SHP77 treated with DMSO at 0.1 percent for 48 hours (cell line): Measurements from ENCODE around the gene MAN2A1.

Source experiments
- DNase-seq: peaks from one replicate; lab custom pipeline; 2025; lab: John Stamatoyannopoulos, UW

MAN2A1 gene

GRCh38 chr5:109908366-109908765 lies 218.6 kb downstream of the MAN2A1 start:
- no peak for DNase-seq

DNA sequence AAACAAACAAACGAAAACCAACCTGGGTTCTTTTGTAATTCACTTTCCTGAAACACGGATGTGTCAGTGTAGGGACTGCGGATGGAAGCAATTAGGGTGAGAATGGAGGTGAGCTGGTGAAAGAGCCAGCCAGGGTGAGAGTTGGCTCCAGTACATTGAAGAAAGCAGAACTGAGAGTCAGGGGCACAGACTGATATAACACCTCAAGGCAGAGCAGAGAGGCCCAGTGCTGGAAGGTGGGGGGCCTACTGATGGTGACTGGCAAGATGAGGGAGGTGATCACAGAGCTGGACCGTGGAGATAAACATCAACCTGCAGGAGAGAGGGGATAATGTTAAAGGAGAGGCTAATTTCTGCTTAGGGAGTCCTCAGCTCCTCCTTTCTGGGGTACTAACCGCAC lies 221.1 kb downstream of the MAN2A1 start:
- no peak for DNase-seq

DNA sequence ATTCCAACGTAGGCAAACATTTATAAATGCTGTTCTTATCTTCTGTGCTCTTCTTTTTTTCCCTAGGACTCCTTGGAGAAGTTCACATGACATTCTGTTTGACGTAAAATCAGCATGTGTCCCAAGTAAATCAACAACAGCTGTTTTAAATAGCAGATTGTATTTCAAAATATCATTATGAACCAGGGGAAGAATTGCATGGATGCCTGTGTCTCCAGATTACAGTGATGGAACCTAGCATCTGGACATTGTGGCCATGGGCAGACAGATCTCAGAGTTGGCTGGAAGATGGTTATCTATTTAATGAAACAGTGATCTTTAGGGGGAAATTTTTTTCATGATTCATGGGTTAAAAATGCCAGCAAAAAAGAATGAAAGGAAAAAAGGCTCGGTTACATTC lies 222.0 kb downstream of the MAN2A1 start:
- DNase-seq: no peak

- DNase-seq: no peak
These were observed 225.2 kb downstream of the MAN2A1 start for GRCh38 chr5:109914906-109915305.

GRCh38 chr5:109916481-109917153 lies 226.9 kb downstream of the MAN2A1 start:
- no peak for DNase-seq
